Endometrium (tissue), 2 donors: Measurements from ENCODE around the gene AP3B2.

Experiments
- FAIRE-seq: peaks from 2 replicates; lab custom pipeline; 2012; peaks lifted over from hg19 to GRCh38; lab: Jason Lieb, UNC
- donor health status: control.
- donor health status: control.

Gene AP3B2

GRCh38 chr15:82692171-82692570 is 17.5 kb downstream of the AP3B2 start:
- no peak for FAIRE-seq

DNA sequence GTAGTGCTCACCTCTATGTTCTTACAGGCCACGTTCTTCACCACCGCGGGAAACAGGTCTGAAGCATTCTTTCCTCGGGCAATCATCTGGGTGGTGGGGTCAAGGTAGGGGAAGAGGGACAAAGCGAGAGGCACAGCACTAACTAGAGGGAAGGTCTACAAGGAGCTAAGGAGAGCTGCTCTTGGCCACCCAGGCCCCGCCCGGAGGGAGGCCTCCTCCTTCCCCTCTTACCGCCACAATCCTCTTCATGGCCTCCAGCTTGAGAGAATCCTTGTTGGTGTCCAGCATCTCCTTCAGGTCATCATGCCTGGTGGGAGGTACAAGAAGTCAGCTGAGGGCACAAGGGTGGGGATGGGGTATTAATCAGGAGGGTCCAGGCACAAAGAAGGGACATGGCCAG is 20.5 kb downstream of the AP3B2 start:
- no peak for FAIRE-seq

GRCh38 chr15:82688691-82689090 is 21.0 kb downstream of the AP3B2 start:
- FAIRE-seq = no peak

GRCh38 chr15:82681371-82681770 is 28.3 kb downstream of the AP3B2 start:
- FAIRE-seq = no peak

DNA sequence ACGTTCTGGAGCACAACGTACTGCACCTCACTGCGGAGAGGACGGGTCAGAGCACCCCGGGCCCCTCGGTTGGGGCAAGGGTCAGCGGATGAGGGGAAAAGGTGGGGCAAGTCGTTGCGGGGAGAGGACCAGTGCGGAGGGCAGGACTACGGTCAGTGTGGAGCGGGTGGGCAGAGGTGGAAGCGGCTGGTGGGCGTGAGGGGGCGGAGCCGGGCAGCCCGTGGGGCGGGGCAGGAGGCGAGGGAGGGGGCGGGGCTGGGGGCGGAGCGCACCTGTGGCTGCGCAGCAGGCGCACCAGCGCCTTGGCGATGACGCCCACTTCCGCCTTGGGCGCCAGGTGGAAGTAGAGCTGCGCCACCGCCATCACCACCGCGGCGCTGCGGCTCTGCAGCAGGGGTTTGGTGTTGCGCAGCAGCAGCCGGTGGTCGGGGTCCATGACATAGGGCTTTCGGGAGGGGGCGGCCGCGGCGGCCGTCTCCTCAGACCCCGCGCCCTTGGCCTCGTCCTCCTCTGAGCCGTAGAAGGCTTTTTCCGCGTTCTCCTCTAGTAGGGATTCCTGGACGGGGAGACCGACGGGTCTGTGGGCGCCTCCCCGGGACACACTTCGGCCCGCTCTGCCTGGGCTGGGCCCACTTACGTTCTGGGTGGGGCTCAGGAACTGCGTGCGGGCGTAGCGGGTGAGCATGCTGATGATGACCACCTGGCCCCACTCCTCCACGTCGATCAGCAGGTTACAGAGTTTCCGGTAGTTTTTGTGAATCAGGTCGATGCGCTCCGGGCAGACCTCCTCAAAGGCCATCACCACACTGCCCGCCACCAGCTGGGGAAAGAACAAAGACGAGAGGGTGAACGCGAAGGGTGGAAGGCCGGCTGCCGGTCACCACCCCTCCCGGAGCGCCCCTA is 29.2 kb downstream of the AP3B2 start:
- FAIRE-seq = no peak

DNA sequence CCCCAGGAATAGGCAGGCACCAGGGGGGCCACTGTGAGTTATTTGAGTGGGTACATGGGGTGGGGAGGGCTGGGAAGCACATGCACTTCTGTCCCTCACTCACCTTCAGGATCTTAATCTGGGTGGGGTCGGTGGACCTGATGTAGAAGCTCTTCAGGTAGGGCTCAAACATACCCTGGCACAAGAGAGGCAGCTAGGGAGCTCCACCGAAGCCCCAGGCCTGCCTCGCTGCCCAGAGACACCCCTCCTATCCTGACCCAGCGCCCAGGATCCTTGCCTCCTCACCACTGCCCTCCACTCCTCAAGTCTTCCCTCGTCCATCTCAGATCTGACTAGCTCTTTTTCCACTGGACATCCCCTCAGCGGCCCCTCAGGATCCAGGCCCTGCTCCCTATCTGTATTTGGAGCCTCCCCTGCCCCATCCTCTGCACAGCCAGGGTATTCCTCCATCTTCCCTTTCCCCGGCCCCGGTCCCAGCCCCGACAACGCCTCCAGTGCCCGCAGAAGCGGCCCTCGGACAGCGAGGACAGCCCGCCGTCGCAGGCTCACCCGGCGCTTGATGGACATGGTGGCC is 30.0 kb downstream of the AP3B2 start:
- FAIRE-seq = no peak

GRCh38 chr15:82677720-82678323 is 31.9 kb downstream of the AP3B2 start:
- FAIRE-seq = no peak

- FAIRE-seq = no peak
Measured at GRCh38 chr15:82674873-82675272, 34.8 kb downstream of the AP3B2 start.

DNA sequence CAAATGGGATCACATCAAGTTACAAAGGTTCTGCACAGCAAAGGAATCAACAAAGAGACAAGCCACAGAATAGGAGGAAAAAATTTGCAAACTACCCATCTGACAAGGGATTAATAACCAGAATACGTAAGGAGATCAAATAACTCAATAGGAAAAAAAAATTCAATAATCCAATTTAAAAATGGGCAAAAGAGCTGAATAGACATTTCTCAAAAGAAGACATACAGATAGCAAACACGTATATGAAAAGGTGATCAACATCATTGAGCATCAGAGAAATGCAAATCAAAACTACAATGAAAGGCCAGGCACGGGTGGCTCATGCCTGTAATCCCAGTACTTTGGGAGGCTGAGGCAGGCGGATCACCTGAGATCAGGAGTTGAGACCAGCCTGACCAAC is 39.0 kb downstream of the AP3B2 start:
- no peak for FAIRE-seq

GRCh38 chr15:82666606-82667005 is 43.1 kb downstream of the AP3B2 start:
- FAIRE-seq = no peak

- FAIRE-seq = no peak
Measured at GRCh38 chr15:82664021-82664420, 45.7 kb downstream of the AP3B2 start.

DNA sequence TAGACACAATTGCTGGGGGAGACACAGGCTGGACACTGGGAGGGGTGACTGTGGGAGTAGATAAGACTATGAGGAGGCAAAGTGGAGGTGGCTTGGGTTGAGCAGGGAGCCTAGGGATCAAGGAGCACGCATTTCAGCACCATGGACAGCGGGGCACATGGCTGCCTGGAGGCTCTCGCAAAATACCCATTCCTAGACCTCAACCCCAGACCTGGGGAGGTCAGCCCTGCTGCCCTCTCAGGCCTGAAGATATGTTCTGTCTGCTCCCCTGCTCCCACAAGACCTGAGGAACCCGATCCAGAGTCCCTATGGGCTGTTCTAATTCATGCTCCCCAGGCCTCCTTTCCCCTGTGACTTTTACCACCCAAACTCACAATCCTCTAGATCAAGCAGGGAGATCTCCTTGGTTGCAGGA is 46.5 kb downstream of the AP3B2 start:
- no peak for FAIRE-seq

GRCh38 chr15:82662641-82663040 is 47.0 kb downstream of the AP3B2 start:
- no peak for FAIRE-seq

DNA sequence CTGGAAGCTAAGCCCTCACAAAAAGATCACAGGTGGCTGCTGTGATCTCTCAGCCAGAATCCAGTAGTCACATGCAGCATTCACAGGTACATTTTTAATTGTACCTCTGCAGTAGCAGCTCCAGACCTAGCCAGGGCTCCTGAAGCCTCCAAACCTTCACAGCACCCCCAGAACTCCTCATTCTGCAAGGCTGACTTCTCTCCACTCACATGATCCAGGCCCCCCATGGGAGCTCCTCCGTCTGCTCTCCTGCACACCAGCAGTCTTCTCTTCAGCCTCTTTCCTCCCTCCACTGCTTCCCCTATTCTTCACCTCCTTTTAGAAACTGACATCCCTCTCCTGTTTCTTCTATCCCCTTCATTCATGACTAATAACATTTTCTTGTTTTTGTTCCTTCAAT is 49.3 kb downstream of the AP3B2 start:
- FAIRE-seq = no peak

DNA sequence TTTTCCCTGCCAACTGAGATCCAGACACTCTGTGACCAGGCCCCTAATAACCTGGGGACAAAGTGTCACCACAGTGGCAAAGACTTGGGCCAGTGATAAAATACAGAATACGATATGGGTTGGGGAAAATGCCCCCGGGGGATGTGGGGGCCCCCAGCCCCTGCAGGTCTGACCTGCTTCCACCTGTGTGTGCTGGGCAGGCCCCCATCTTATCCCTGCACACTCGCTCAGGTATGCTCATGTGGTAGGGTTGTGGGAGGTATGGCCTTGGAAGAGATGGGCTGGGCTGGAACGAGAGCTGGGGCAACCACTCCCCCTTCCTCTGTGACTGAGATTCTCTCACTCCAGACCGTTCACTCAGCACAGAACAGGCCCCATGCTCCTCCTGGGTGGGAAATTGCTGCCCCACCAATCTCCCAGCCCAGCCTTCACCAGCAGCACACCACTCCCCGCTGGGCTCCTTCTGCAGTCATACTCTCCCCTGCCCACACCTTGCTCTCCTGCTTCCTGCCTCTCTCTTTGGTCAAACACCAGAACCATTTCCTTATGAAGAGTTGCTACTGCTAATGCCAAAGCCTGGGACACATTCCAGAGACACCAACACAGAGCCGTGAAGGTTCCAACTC is 52.9 kb downstream of the AP3B2 start:
- FAIRE-seq = no peak

DNA sequence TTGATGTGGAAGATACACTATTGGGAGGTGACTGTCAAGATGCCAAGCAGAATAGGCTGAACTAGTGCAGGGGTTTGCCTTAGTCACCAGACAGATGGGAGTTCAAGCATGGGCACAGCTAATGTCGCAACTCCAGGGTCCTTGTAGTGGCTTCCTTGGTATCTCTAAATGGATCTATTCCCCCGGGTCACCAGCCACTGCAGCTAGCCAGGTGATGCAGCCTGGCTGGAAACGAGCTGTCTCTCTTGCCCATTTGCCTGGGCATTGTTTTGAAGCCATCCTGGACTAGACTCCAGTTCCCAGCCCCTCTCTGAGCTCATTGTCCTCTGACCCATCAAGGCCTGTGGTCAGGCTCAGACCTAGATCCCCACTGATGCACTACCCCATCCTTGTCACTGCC is 54.1 kb downstream of the AP3B2 start:
- FAIRE-seq = no peak

DNA sequence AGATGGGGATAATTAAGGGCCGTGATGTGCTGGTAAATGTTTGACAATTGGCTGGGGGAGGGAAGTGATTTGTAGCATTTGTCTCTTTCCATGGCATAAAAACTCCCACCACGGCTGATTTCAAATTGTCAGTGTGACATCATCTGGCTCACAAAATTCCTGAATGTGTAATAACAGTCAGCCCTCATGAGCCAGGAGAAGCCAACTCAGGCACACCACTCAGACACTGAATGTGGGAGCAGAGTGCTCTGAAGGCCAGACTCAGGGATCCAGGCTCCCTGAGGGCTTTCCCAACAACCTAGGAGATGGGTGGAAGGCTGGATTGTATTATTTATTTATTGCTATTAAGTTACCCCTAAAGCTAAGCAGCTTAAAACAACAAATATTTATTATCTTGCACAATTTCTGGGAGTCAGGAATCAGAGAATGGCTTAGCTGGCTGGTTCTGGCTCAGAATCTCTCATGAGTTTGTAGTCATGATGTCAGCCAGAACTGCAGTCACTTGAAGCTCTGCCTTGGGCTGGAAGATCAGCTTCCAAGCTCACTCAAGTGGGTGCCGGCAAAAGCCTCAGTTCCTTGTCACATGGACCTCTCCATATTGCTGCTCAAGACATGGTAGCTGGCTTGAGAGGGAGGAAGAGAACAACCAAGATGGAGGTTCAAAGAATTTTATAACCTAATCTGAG is 56.0 kb downstream of the AP3B2 start:
- FAIRE-seq = no peak

DNA sequence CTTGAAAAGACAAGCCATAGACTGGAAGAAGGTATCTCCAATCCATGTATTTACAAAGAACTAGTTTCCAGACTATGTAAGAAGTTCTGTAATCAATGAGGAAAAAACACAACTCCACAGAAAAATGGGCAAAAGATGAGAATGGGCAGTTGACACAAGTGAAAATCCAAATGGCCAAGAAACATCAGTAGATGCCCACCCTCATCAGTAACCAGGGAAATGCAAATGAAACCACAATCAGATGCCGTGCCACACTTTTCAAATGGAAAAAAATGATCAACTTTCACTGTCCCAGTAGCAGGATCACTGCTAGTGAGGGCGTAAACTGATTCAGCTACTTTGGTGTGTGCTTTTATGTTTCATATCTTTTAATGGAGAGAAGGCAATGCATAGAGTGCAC is 58.0 kb downstream of the AP3B2 start:
- no peak for FAIRE-seq

- FAIRE-seq = no peak
Measured at GRCh38 chr15:82650046-82650670, 59.5 kb downstream of the AP3B2 start.

DNA sequence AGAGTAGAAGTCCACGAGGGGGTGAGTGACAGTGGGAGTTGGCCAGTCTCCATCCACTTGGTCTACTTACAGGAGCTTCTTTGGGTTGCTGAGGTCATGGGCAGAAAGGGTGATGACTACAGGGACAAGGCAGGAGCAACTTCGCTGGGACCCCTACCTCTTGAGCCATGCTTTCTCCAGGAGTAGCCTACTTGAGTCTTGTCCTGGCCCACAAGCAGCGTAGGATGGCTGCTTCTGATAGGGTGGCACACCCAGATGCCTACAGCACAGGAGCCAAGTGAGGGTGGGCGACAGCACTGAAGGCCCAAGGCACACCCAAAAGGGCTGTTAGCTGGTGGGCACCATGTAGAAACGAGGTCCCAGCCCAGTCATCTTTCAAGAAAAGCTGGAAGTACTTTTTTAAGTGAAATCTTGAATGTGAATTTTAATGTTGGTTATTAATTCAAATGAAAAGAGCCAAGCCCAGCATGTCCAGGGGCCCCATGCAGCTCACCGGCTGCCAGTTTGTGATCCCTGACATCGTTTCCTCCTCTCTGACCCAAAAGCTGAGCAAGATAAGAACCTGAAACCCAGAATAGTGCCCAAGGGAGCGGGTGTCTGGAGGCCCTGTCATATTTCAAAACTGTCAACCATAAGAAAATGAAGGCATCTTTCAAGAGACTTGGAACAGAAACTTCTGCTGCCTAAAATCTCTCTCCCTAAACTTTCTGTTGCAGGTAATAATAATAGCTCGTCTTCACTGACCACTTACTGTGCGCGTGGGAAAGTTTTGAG is 60.3 kb downstream of the AP3B2 start:
- no peak for FAIRE-seq
